COR-L47 (cell line): Measurements from ENCODE around the gene TSPAN15.
"Not testable (repeated sequence)": the region's sequence is repeated elsewhere in the genome, so short reads cannot be mapped to it uniquely, and the experiment has no call there.

Experiments
- DNase-seq: peaks from one replicate; lab custom pipeline; 2025; lab: John Stamatoyannopoulos, UW

TSPAN15 gene

DNA sequence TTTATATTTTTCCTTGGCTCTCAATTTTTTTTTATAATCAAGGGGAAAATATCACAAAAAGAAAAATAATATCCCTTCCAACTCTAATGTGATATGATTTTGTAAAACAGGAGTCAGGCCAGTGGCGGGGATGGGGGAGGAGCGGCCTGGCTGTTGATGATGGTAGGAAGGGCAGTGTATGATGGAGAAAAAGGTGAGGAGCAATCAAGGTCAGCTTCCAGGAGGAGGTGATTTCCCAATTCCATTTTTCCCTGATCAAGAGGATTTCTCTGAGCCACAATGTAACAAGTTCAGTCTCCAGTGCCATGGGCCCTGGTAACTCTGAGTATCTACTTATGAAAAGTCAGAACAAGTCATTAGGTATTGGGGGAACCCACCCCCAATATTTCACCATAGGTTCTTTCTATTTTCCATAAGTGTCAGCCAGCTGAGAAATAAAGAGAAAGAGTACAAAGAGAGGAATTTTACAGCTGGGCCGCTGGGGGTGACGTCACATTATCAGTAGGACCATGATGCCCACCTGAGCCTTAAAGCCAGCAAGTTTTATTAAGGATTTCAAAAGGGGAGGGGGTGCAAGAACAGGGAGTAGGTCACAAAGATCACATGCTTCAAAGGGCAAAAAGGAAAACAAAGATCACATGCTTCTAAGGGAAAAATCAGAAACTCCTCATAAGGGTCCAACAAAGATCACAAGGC lies 37.0 kb downstream of the TSPAN15 start:
- DNase-seq: not testable (repeated sequence)

DNA sequence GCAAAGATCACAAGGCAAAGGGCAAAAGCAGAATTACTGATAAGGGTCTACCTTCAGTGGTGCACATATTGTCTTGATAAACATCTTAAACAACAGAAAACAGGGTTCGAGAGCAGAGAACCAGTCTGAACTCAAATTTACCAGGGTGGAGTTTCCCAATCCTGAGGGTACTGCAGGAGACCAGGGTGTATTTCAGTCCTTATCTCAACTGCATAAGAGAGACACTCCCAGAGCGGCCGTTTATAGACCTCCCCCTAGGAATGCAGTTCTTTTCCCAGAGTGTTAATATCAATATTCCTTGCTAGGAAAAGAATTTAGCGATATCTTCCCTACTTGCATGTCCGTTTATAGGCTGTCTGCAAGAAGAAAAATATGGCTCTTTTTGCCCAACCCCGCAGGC lies 37.6 kb downstream of the TSPAN15 start:
- not testable (repeated sequence) for DNase-seq

DNA sequence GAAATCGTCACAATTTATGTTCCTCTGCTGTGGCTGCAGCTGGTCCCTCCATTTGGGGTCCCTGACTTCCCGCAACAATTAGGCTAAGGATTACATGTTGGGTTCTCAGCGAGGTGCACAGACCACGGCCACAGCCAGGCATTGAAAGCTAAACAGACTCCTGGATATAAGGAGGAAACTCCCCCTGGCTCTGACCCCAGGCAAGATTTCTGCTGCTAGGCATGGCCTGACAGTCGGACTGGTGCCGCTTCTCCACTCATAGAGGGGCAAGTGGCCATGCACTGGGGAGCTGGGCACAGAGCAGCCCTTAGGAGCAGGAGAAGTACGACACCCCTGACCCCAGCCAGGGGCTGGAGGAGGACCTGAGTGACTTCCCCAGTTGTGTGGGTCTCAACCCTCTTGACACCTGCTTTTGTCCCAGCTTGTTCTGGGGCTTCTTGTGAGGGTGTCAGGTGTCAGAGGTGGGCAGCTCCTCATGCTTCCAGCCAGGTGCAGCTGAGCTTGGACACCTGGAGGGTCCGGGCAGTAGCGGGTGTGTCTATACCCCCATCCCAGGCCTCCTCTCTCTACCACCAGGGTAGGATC lies 38.3 kb downstream of the TSPAN15 start:
- DNase-seq: no peak

DNA sequence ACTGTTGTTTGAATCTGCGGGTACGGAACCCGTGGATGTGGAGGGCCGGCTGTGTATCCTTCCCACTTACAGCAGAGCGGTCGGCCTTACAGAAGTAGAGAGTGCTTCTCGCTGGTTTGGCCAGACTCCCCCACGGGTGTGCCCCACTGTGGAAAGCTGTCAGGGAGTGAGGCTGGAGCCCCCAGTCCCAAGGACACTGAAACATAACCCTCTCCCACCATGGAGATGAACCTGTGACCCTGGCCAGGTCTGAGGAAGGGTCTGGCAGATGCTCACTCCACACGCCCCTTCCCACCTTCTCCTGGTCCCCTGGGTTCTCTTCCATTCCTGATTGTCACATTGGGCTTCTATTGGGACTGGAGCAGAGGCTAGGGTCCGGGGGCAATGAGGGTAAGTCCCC lies 39.6 kb downstream of the TSPAN15 start:
- no peak for DNase-seq

DNA sequence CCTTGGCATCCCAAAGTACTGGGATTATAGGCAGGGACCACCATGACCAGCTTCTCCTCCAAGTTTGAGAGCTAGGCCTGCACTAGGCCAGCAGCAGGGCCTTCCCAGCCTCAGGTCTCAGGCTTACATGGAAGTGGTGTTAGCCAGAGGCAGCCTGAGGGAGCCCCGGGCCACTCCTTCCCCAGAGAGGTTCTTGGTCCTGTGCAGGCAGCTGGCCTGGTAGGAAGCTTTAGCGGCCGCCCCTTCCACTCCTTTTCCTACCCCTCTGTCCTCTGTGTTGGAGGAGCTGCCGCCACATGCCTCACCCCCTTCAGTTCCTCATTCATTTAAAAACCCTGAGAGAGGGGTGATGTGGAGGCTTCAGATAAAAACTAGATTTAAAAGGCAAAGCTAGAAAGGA lies 40.3 kb downstream of the TSPAN15 start:
- DNase-seq: no peak

DNA sequence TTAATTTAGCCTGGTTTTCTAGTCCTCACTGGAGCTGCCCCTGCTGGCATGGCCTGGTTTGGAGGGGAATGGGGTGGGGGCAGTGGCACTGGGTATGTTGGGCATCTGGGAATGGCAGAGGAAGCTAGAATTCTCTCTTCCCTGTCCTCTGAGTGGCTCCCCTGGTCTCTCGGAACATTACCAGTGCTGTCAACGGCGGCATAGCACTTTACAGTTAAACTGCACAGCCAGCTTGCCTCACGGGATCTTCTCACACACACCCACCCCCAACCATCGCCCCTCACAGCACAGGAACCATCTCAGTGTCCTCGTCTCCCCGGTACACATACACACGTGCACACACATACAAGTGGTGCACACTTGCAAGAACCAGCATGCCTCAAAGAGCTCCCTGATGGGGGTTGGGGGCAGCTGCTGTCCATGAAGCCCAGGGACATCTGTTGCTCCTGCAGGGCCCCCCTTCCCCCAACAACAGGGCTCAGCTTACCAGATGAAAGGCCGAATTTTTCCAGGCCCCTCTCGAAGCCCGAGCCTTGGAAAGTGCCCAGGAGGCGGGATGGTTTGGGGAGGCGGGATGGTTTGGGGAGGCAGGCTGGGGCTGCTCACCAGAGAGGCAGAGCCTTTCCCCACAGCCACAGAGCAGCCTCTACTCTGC lies 41.0 kb downstream of the TSPAN15 start:
- DNase-seq: no peak

DNA sequence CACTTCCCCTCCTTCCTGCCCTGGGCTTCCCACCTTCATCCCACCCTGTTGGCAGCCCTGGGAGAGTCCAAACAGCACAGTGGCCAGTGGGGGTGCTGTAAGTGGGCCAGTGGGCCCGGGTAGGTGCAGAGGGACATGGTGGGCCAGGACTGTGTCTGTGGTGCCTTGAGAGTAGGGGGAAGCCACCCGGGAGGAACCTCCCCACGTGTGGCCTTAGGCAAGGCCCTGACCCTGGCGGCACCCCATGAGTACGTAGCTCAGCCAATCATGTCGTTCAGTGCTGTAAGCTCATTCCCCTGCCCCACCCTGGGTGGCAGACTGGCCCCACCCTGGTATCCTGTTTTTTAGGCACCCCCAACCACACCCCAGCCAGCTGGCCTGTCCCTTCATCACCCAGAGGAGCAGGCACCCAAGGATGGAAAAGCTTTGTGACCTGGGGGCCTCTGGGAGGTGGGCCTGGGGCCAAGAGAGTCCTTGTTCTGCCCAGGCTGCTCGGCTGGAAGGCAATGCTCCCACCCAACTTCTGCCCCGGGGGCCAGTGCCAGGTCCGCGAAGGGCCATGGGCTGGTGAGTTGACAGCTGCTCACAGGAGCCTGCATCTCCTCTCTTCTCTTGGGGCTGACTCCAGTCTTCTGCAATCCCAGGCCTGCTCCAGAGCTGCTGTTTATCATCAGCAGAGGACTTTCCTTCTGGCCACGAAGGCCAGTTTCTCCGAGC lies 41.6 kb downstream of the TSPAN15 start:
- DNase-seq: no peak

DNA sequence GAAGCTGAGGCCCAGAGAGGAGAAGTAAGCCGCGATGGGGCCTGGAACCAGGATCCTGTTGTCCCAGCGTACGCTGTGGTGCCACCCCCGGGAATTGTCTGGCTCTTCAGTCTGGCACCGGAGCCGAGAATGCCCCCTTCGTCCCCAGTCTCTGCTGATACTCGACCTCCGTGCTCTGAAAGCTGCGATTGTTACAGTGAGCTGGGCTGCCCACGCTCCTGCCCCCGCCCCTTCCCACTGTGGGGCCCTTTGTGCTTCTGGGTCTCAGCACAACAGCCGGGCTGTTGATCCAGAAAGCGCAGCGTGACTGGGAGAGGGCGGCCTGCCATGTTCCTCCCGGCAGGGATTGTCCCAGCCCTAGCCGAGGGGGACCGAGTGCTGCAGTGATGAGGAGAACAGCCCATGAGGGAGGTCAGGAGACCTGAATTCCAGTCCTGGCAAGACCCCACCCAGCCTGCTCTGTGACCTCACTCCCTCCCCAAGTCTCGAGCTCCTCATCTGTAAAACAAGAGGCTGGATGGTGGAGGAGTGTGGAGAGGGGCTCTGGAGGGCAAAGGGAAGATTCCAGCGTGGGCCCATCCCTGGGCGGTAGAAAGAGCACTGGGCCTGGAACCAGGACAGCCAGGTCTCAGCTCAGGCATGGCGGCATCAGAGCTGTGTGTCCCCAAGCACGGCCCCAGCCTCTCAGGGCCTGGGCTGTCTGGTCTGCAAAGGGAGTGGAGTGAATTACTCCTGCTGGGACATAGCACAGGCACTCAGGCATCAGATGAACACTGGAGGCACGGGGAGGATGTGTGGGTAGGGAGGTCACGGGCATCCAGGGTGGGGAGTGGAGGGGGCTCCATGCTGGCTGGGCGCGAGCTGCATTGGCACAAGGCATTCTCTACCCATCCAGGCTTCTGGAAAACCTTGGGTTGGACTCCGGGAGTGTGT lies 43.6 kb downstream of the TSPAN15 start:
- DNase-seq: no peak

DNA sequence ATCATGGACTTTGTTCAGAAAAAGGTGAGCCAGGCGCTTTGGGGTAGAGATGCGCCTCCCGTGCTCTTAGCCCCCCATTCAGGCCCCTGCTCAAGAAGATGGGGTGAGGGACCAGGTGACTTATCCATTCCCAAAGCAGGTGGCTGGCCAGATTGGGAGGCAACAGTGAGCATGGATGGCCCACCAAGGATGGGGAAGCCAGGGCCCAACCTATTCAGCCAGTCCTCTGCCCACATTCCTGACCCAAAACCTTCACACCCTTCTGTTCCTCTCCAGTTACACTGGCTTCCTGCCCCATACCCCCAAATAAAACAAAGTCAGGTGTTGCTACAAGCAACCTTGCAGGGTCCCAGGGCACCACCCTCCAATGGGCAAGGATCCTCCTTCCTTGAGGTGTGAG lies 44.4 kb downstream of the TSPAN15 start:
- DNase-seq: no peak

DNA sequence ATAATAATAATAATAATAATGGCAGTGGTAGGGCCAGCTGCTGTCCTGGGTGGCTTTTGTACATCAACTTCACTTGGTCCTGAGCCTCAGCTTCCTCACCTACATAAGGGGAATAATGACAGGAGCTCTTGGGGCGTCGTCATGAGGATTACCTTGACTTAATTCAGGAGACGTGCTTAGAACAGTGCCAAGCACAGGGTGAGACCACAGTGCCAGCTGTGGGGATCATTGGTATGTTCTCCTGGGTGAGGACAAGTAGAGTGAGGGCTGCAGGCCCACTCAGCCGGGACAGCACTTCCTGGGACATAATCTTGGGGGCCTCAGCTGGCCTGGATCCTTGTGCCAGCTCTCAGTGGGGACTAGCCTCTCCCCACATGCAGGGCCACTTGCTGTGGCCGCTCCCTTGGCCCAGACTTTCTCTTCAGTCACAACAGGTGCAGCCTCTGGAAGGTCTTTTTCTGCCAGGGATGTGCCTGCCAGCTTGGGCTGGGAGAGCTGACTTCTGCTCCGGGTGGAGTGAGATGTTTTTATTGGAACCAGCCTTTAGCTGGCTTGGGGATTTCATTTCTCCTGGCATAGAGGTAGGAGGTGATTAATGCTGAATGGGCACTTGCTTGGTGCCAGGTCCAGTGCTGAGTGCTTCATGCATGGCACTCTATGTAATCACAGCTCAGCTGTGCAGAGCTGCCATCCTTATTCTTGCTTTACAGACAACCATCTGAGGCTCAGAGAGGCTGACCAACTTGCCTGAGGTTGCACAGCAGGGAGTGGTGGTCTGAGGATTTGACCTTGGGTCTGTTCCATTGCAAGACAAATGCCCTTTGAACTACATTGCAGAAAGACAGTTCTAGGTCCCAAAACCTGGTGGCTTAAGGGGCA lies 45.3 kb downstream of the TSPAN15 start:
- no peak for DNase-seq

DNA sequence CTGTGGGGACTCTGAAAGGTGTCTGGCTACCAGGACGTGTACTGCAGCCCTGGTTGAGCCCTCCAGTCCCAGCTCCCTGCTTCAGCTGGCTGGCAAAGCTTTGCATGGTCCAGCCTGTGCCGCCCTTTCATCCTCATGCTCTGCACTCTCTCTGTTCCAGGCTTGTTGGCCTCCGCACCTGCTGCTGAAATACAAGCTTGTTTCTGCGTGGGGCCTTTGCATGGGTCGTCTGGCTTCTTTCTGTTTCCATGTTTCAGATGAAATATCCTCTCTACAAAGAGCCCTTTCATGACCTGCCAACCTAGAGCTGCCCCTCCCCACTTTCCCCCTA lies 45.9 kb downstream of the TSPAN15 start:
- DNase-seq: no peak

DNA sequence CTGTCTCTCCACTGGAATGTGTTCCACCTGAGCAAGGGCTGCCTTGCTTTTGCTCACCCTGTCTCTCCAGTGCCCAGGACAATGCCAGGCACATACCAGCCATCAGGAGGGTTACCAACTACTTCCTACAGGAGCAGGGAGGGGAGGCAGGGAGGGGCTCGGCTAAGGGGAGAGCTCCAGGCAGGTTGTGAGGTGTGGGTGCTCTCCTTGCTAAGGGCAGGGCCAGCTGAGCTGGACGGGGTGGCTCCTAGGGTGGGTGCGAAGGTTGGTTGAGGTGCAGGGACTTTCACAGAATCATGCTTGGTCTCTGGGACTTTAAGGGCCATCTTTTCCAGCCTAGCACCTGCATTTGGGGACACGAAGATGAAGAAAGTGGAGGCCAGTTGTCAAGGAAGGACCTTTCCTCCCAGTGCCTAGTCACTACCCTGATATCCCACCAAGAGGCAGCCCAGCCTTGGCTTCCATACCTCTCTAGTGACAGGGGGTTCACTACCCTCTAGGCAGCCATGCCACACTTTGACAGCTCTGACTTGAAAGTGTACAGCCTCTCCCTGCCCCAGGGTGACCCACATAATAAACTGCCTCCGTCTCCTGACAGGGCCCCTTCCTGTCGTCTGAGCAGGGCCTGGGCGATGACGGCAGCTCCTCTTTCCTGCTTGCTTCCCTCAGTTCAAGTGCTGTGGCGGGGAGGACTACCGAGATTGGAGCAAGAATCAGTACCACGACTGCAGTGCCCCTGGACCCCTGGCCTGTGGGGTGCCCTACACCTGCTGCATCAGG lies 46.5 kb downstream of the TSPAN15 start:
- no peak for DNase-seq

DNA sequence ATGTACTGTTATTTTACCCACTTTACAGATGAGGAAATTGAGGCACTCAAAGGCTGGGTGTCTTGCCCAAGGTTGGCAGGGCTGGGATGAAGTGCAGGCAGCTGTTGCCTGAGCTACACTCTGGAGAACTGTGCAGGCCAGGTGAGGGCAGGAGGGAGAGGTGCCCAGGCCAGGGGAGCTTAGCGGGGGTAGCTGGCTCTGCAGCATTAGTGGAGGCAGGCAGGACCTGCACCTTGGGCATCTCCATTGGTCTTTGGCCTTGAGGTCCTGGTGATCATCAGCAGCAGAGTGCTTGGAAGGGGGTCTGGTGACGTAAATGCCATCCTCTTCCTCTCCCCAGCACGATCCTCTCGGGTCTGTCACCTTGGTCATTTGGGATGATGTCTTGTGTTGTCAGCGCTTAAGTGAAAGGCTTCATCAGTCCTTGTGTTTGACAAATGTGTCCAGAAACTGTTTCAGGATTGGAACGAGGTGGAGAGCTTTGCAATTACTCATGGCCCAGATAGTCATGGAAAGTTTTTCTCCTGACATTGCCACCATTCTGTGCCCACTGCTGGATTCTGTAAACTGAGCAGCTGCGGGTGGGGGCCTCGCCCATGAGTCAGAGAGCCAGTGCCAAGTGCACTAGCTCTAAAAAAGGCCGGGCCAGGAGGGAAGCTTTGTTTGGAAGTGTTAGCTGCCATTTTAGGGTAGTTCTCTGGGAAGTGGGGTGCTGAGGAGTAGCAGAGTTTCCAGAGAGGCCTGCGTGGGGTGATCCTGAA lies 47.6 kb downstream of the TSPAN15 start:
- no peak for DNase-seq

DNA sequence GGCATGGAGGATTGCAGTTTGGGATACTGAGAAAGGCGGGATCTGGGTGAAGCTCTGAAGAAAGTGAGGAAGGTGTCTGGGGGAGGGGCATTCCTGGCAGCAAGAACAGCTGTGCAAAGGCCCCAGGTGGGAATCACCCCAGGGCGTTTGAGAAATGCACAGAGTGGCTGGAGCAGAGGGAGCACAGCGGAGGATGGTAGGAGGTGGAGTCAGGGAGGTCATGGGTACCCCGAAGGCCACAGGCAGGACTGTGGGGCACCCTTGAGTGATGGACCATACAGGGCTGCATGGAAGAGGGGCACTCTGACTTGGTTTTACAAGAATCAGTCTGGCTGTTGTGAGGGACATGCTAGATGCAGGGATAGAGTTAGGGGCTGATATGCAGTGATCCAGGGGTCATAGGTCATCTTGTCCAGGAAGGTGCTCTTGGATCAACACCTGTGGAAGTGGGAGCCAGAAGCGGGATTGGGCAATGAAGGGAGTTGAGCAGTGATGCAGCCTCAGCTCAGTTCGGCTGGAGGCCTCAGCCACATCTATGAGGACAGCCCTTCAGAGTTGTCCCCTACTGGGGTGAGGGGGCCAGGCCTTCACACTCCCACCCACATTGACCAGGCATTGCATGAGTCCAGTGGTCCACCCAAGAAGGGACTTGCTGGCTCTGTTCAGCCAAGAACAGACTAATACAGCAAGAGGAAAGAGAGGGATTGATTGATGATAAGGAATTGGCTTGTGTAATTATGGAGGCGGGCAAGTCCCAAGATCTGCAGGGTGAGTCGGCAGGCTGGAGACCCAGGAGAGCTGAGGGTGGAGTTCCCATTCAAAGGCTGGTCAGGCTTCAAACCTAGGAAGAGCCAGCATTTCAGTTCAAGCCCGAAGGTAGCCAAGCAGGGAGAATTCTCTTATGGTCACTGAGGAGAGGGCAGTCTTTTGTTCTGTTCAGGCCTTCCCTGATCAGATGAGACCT lies 48.7 kb downstream of the TSPAN15 start:
- no peak for DNase-seq

DNA sequence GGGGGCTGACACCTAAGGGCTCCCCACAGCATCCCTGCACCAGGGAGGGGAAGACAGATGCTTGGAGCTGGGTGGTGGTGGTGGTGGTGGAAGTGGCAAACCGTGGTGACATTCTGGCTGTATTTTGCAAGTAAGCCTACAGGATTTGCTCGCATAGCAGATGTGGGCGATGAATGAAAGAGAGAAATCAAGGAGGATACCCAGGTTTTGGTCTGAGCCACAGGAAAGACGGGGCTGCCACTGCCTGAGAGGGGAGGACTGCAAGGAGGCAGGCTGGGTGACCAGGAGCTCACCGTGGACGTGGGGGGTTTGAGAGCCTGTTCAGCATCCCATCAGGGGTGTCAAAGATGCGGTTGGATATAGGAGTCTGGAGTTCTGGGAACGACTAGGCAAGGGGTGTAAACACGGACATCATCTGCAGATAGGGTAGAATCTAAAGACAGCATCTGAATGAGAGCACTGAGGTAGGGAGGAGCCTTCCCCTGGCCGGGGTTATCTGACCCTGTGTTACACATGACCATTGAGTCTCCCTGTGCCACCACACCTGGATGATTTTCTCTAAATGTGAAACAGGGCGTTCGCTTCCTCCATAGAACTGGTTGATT lies 49.7 kb downstream of the TSPAN15 start:
- no peak for DNase-seq

DNA sequence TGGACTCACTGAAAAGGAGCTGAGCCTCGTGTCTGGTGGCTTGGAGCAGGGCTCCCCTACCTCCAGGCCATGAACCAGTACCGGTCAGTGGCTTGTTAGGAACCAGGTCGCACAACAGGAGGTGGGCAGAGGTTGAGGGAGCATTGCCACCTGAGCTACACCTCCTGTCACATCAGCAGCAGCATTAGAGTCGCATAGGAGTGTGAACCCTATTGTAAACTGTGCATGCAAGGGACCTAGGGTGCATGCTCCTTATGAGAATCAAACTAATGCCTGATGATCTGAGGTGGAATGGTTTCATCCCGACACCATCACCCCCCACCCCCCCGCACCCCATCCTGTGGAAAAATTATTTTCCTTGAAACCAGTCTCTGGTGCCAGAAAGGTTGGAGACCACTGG lies 50.4 kb downstream of the TSPAN15 start:
- DNase-seq: no peak

DNA sequence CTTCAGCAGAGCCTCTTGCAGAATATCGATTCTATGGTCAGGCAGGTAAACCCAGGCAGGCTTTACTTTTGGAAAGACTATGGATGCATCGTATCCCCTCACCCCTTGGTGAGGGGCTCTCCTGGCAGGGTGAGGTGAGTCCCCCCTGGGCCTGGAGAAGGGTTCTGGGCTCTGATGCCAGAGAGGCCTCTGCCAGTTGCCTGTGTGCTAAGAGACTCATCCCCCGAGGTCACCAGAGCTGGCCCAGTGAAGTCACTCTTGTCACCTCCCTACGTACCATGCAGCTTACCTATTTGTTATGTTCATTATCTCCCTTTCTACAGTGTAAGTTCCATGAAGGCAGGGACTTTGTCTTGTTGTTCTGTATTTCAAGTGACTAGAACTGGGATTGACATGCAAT lies 51.3 kb downstream of the TSPAN15 start:
- DNase-seq: no peak
